Activated CD4-positive, alpha-beta memory T cell treated with anti-CD3 and anti-CD28 coated beads, Interleukin-2, amount 10 ng/mL, durations not matched to agents 7 days and 5 days (primary cell): ENCODE results near the gene HMGXB3. TPM values are rescaled to one million over a fixed set of nuclear protein-coding genes. Genes with fewer than 3 reads are reported as not detected.
"Not testable (repeated sequence)": the region's sequence is repeated elsewhere in the genome, so short reads cannot be mapped to it uniquely, and the experiment has no call there.

Source experiments
- CTCF ChIA-PET: fragments of 350-600 bp; sonication (Branson Sonifier 250); formaldehyde crosslinking; loops from one replicate; lab custom pipeline; 2021; ENCODE audit warnings: antibody characterized with exemption, inconsistent platforms; lab: Charles Lee
- POLR2A ChIA-PET: fragments of 350-600 bp; sonication (Branson Sonifier 250); formaldehyde crosslinking; loops from one replicate; lab custom pipeline; 2021; ENCODE audit warnings: antibody characterized with exemption; lab: Charles Lee
- DNase-seq: peaks from one replicate; pipeline ENCODE4 v3.0.0-alpha.2; 2020
- H3K27ac Mint-ChIP-seq: one replicate; pipeline ENCODE4 v1.8.0; 2021; ENCODE audit warnings: mild to moderate bottlenecking, mixed read lengths
- H3K27me3 Mint-ChIP-seq: one replicate; pipeline ENCODE4 v1.8.0; 2021; ENCODE audit warnings: mixed read lengths
- H3K36me3 Mint-ChIP-seq: one replicate; pipeline ENCODE4 v1.8.0; 2021; ENCODE audit warnings: low read depth, mixed read lengths
- H3K4me1 Mint-ChIP-seq: one replicate; pipeline ENCODE4 v1.8.0; 2021; ENCODE audit warnings: mixed read lengths
- H3K4me3 Mint-ChIP-seq: one replicate; pipeline ENCODE4 v1.8.0; 2021; ENCODE audit warnings: mild to moderate bottlenecking, mixed read lengths
- H3K9me3 Mint-ChIP-seq: one replicate; pipeline ENCODE4 v1.8.0; 2021; ENCODE audit warnings: mixed read lengths
- total RNA-seq, 2 experiments: library from RNA; stranded (reverse); gene quantifications; one replicate each; pipeline ENCODE4 v1.2.3, GENCODE V29; 2021

Gene HMGXB3
- total RNA-seq, 2 experiments from 2014 or later = 41.6 to 44.1 TPM

GRCh38 chr5:150078802-150079689, 78.5 kb downstream of the HMGXB3 start:
- no peak overlapping the region for H3K4me3 Mint-ChIP-seq

DNA sequence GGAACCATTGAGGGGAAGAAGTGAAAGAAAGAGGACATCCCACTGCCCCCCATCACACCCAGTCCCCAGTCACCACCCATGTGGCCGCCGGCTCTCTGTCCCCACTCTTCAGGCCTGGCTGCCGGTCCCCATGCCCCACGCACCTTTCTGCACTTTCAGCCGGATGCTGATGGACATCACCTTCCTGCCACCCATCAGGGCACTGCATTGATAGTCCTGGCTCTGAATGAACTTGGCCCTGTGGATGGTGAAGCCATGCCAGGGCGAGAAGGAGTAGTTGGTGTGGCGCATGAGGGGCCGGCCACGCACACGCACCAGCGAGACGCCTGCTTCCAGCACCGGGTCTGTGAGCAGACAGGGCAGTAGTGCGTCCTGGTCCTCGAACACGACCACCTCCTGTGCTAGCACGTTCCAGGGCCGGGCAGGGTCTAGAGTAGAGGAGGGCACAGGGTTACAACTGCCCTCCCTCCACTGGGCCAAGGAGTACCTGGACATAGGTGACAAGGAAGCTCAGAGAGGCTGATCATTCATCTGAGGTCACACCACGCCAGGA, 79.4 kb downstream of the HMGXB3 start:
- ChIA-PET CTCF (no interaction called here), POLR2A (no interaction called here)
- Mint-ChIP-seq H3K4me1 (no peaks in the 10 kb centered on the region), H3K27me3 (peaks cover 24% of the 10 kb centered on the region), H3K9me3 (no peaks in the 10 kb centered on the region), H3K4me3 (no peak overlapping the region), H3K36me3 (no peaks in the 10 kb centered on the region), H3K27ac (no peak overlapping the region)
- no peak for DNase-seq

More at GRCh38 chr5:150078802-150079689, 78.5 kb downstream of the HMGXB3 start:
- ChIA-PET POLR2A (no interaction called here), CTCF (no interaction called here)
- Mint-ChIP-seq H3K4me1 (no peaks in the 10 kb centered on the region), H3K27ac (no peak overlapping the region), H3K36me3 (no peaks in the 10 kb centered on the region), H3K27me3 (peaks cover 24% of the 10 kb centered on the region), H3K9me3 (no peaks in the 10 kb centered on the region)
- DNase-seq = no peak

- DNase-seq = no peak
- Mint-ChIP-seq H3K9me3 (no peaks in the 10 kb centered on the region), H3K36me3 (no peaks in the 10 kb centered on the region), H3K4me3 (no peak overlapping the region), H3K27me3 (peaks cover 31% of the 10 kb centered on the region), H3K4me1 (no peaks in the 10 kb centered on the region), H3K27ac (no peak overlapping the region)
- ChIA-PET CTCF (no interaction called here), POLR2A (no interaction called here)
These were observed 80.3 kb downstream of the HMGXB3 start for GRCh38 chr5:150080696-150081435.

GRCh38 chr5:150081541-150082283, 81.2 kb downstream of the HMGXB3 start:
- H3K4me1 Mint-ChIP-seq = no peaks in the 10 kb centered on the region
- H3K36me3 Mint-ChIP-seq = no peaks in the 10 kb centered on the region
- DNase-seq = peak; percentile 13
- no peak overlapping the region for H3K4me3 Mint-ChIP-seq
- no peaks in the 10 kb centered on the region for H3K9me3 Mint-ChIP-seq
- peaks cover 33% of the 10 kb centered on the region for H3K27me3 Mint-ChIP-seq
- ChIA-PET POLR2A (no interaction called here), CTCF (no interaction called here)
- H3K27ac Mint-ChIP-seq = no peak overlapping the region

DNA sequence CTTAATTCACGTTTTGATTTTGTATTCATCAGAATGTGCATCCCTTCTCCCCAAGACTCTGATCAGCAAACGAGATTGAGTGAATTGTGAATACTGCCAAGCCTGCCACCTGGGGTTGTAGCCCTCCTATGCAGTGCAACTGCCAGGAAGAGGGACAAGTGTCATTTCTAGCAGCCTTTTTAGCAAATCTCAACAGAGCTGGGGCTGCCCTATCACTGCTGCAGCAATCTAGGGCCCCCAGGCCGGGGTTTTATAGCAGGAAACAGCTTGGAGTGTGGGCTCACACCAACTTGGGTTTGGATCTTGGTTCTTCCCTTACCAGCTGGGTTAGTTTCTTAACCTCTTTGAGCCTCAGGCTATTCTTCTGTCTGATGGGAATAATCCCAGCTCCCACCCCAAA, 81.8 kb downstream of the HMGXB3 start:
- Mint-ChIP-seq H3K27me3 (peaks cover 35% of the 10 kb centered on the region), H3K36me3 (no peaks in the 10 kb centered on the region), H3K4me1 (no peaks in the 10 kb centered on the region), H3K9me3 (no peaks in the 10 kb centered on the region), H3K27ac (no peak overlapping the region), H3K4me3 (no peak overlapping the region)
- no peak for DNase-seq
- ChIA-PET CTCF (no interaction called here), POLR2A (no interaction called here)

DNA sequence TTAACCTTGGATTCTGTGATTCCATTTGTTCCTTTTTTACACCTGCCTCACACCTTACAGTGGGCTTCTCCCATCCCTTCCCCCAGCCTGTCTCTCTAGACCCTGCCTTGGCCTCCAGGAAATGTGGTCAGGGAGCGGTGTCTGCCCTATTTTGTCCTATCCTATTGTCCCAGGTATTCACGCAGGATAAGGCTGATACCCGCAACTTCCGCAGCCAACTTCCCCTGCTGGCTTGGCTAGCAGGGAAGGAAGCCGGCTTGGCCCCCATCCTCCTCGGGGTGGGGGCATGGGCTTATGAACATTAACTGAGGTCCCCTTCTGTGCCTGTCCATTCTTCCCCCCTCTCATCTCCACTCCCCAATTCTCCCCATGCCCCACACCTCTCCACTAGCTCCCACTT, 82.3 kb downstream of the HMGXB3 start:
- no peaks in the 10 kb centered on the region for H3K9me3 Mint-ChIP-seq
- CTCF ChIA-PET = no interaction called here
- no peaks in the 10 kb centered on the region for H3K4me1 Mint-ChIP-seq
- H3K4me3 Mint-ChIP-seq = no peak overlapping the region
- no peak for DNase-seq
- peaks cover 39% of the 10 kb centered on the region for H3K27me3 Mint-ChIP-seq
- POLR2A ChIA-PET = no interaction called here
- H3K36me3 Mint-ChIP-seq = no peaks in the 10 kb centered on the region
- no peak overlapping the region for H3K27ac Mint-ChIP-seq

GRCh38 chr5:150084754-150085153, 84.2 kb downstream of the HMGXB3 start:
- H3K36me3 Mint-ChIP-seq, H3K27ac Mint-ChIP-seq, DNase-seq, H3K4me1 Mint-ChIP-seq, POLR2A ChIA-PET, H3K9me3 Mint-ChIP-seq, H3K4me3 Mint-ChIP-seq: not testable (repeated sequence)
- H3K27me3 Mint-ChIP-seq = peaks cover 54% of the 10 kb centered on the region
- CTCF ChIA-PET = interaction anchor here (0.7 kb wide), 2 partner anchors 17 to 78 kb away, joined by 3 read pairs; no protein-coding TSS in a partner anchor

GRCh38 chr5:150085191-150085912, 84.8 kb downstream of the HMGXB3 start:
- DNase-seq = no peak
- Mint-ChIP-seq H3K4me3 (no peak overlapping the region), H3K9me3 (no peaks in the 10 kb centered on the region), H3K4me1 (no peaks in the 10 kb centered on the region), H3K27me3 (peaks cover 56% of the 10 kb centered on the region), H3K36me3 (no peaks in the 10 kb centered on the region), H3K27ac (no peak overlapping the region)
- ChIA-PET CTCF (interaction anchor here (0.7 kb wide), 2 partner anchors 18 to 77 kb away, joined by 3 read pairs; no protein-coding TSS in a partner anchor), POLR2A (no interaction called here)

- Mint-ChIP-seq H3K4me3 (no peak within 1 kb of the TSS), H3K4me1 (no peaks in the 10 kb centered on the region), H3K36me3 (no peaks in the 10 kb centered on the region), H3K27ac (no peak within 1 kb of the TSS), H3K9me3 (no peaks in the 10 kb centered on the region), H3K27me3 (peaks cover 58% of the 10 kb centered on the region)
- no peak for DNase-seq
- POLR2A ChIA-PET = no interaction called here
- CTCF ChIA-PET = no interaction called here
These were observed 85.6 kb downstream of the HMGXB3 start, which contains the start of gene CSF1R for GRCh38 chr5:150085950-150086715. CSF1R (minus strand) TSS chr5:150086554; CDS start chr5:150086427, 127 bp downstream.

DNA sequence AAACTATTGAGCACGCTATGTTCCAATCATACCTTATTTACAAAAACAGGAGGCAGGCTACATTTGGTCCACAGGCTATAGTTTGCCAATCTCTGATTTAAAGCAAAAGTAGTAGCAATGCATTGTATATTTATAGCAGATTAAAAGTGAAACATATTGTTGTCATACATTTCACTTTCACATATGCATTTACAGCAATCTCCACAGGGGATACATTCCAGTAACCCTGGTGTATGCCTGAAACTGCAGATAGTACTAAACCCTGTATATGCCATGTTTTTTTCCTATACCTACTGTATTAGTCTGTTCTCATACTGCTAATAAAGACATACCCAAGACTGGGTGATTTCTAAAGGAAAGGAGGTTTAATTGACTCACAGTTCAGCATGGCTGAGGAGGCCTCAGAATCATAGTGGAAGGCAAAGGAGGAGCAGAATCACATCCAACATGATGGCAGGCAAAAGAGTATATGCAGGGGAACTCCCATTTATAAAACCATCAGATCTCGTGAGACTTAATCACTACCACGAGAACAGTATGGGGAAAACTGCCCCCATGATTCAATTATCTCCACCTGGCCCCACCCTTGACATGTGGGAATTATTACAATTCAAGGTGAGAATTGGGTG, 91.7 kb downstream of the HMGXB3 start:
- Mint-ChIP-seq H3K36me3 (no peaks in the 10 kb centered on the region), H3K27me3 (peaks cover 58% of the 10 kb centered on the region), H3K4me1 (peaks cover 4% of the 10 kb centered on the region), H3K9me3 (no peaks in the 10 kb centered on the region), H3K27ac (no peak overlapping the region), H3K4me3 (no peak overlapping the region)
- CTCF ChIA-PET = no interaction called here
- DNase-seq = no peak
- POLR2A ChIA-PET = interaction anchor here (0.7 kb wide), 1 partner anchor 81 kb away, joined by 3 read pairs; no protein-coding TSS in a partner anchor

DNA sequence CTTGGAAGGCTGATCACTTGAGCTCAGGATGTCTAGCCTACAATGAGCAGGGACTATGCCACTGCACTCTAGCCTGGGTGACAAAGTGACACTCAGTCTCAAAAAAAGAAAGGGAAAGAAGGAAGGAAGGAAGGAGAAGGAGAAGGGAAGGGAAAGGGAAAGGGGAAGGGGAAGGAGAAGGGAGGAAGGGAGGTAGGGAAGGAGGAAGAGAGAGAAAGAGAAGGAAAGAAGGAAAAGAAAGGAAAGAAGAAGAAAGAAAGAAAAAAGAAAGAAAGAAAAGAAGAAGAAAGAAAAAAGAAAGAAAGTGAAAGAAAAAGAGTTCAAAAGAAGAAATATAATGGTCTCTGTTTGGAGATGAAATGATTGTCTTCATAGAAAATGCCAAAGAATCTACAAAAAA, 96.6 kb downstream of the HMGXB3 start:
- Mint-ChIP-seq H3K9me3 (no peaks in the 10 kb centered on the region), H3K4me1 (peaks cover 2% of the 10 kb centered on the region), H3K27ac (no peak overlapping the region), H3K4me3 (no peak overlapping the region), H3K36me3 (no peaks in the 10 kb centered on the region), H3K27me3 (peaks cover 36% of the 10 kb centered on the region)
- CTCF ChIA-PET = no interaction called here
- no peak for DNase-seq
- POLR2A ChIA-PET = no interaction called here
